ENCODE measurements around the gene ARRDC1.
"Not testable (repeated sequence)": the region's sequence is repeated elsewhere in the genome, so short reads cannot be mapped to it uniquely, and the experiment has no call there.

The ARRDC1 gene

GRCh38 chr9:137613738-137614523 is 8.4 kb downstream of the ARRDC1 start:
- no peak for DNase-seq

GRCh38 chr9:137614631-137615386 is 9.3 kb downstream of the ARRDC1 start:
- DNase-seq: no peak

GRCh38 chr9:137615387-137615871 is 9.9 kb downstream of the ARRDC1 start:
- no peak for DNase-seq

GRCh38 chr9:137618105-137619067 is 12.9 kb downstream of the ARRDC1 start, which contains the start of gene EHMT1:
EHMT1 (plus strand) TSS chr9:137619005; CDS start chr9:137619029, 24 bp downstream.
- peak; percentile 87 for DNase-seq

- DNase-seq: no peak
Observed at GRCh38 chr9:137619240-137620047, 14.0 kb downstream of the ARRDC1 start.

- DNase-seq: no peak
Observed at GRCh38 chr9:137620048-137620405, 14.5 kb downstream of the ARRDC1 start.

- no peak for DNase-seq
Observed at GRCh38 chr9:137620581-137620980, 15.1 kb downstream of the ARRDC1 start.

- DNase-seq: no peak
Observed at GRCh38 chr9:137621131-137621757, 15.8 kb downstream of the ARRDC1 start.

- not testable (repeated sequence) for DNase-seq
Observed at GRCh38 chr9:137622211-137622610, 16.7 kb downstream of the ARRDC1 start.

- no peak for DNase-seq
Observed at GRCh38 chr9:137626464-137626863, 21.0 kb downstream of the ARRDC1 start.

GRCh38 chr9:137627406-137627805 is 21.9 kb downstream of the ARRDC1 start:
- DNase-seq: not testable (repeated sequence)

- DNase-seq: no peak
Observed at GRCh38 chr9:137630126-137630525, 24.6 kb downstream of the ARRDC1 start.

- DNase-seq: no peak
Observed at GRCh38 chr9:137630679-137631078, 25.2 kb downstream of the ARRDC1 start.

GRCh38 chr9:137631345-137632229 is 26.1 kb downstream of the ARRDC1 start:
- no peak for DNase-seq

- DNase-seq: no peak
Observed at GRCh38 chr9:137632230-137633161, 27.0 kb downstream of the ARRDC1 start.

GRCh38 chr9:137634016-137634415 is 28.5 kb downstream of the ARRDC1 start:
- DNase-seq: no peak

- DNase-seq: no peak
Observed at GRCh38 chr9:137638680-137639079, 33.2 kb downstream of the ARRDC1 start.

- DNase-seq: no peak
Observed at GRCh38 chr9:137639303-137640051, 34.0 kb downstream of the ARRDC1 start.
